ENCODE data around the gene SHC3. TPM values are rescaled to one million over a fixed set of nuclear protein-coding genes. Genes with fewer than 3 reads are reported as not detected.

The SHC3 gene
- total RNA-seq, 1 experiment from 2014 or later: 0.27 TPM

- Histone ChIP-seq H3K27me3 (ENCODE audit: insufficient read depth, low read length) (no peaks in the 10 kb centered on the region), H3K9ac (ENCODE audit: low read length) (no peak overlapping the region), H3K4me3 (replicated peaks in 1 of 2; ENCODE audit: low read depth in 1 of 2, low read length in 2 of 2) (no peak overlapping the region), H3K4me2 (ENCODE audit: low read length) (no peak overlapping the region), H3K36me3 (ENCODE audit: control insufficient read depth in 1 of 2, insufficient read depth in 2 of 2, low read length in 2 of 2) (no peaks in the 10 kb centered on the region), H3K27ac (ENCODE audit: low read depth, low read length) (no peak overlapping the region), H3K79me2 (ENCODE audit: insufficient read depth, low read length) (no peaks in the 10 kb centered on the region), H2AFZ (ENCODE audit: low read depth, low read length, poor library complexity, severe bottlenecking) (no peak overlapping the region), H3K9me2 (ENCODE audit: insufficient read depth) (no peaks in the 10 kb centered on the region), H4K20me1 (ENCODE audit: insufficient read depth) (no peaks in the 10 kb centered on the region), H3K9me3 (ENCODE audit: control insufficient read depth in 1 of 2, insufficient read depth in 1 of 2, low read depth in 1 of 2, low read length in 2 of 2) (no peaks in the 10 kb centered on the region), H3K4me1 (ENCODE audit: control insufficient read depth in 1 of 2, insufficient read depth in 2 of 2, low read length in 2 of 2) (peaks cover 1 to 13% of the 10 kb centered on the region in 2 experiments)
- ChIA-PET CTCF (no interaction called here), POLR2A (no interaction called here), RAD21 (ENCODE audit: low non-redundant PET in 1 of 2, low total read pairs in 2 of 2, uncharacterized antibody in 2 of 2, unreplicated experiment in 2 of 2) (no interaction called here)
- intact Hi-C loops (cut with micrococcal nuclease): no loop called here
- BruUV-seq (replicated peaks): no TSS peak
- ATAC-seq (no peak), DNase-seq (ENCODE audit: low read depth, low spot score) (no peak)
- TF ChIP-seq MAX (IDR thresholded peaks at IDR 0.05) (no peak), ELF1 (IDR thresholded peaks at IDR 0.05; ENCODE audit: borderline replicate concordance, low read depth) (no peak), RAD21 (IDR thresholded peaks at IDR 0.05; ENCODE audit: low read depth) (no peak), YY1 (IDR thresholded peaks at IDR 0.05; ENCODE audit: extremely low read depth, insufficient replicate concordance, low read depth, low read length) (no peak), EGR1 (IDR thresholded peaks at IDR 0.05; ENCODE audit: low read depth) (no peak), FOSL1 (IDR thresholded peaks at IDR 0.05; ENCODE audit: low read depth) (no peak), REST (IDR thresholded peaks at IDR 0.05; ENCODE audit: low read depth) (no peak), ZNF274 (IDR thresholded peaks at IDR 0.05; ENCODE audit: low read depth, low read length) (no peak), SP1 (IDR thresholded peaks at IDR 0.05; ENCODE audit: low read depth) (no peak), TCF7L2 (IDR thresholded peaks at IDR 0.05; ENCODE audit: borderline replicate concordance, extremely low read depth, insufficient read depth, insufficient read length) (no peak), CTCF (IDR thresholded peaks at IDR 0.05 in 2 of 3, conservative IDR thresholded peaks at IDR 0.05 in 1 of 3; ENCODE audit: borderline replicate concordance in 1 of 3, insufficient read depth in 1 of 3, low read depth in 2 of 3, low read length in 2 of 3) (no peak), ATF3 (IDR thresholded peaks at IDR 0.05) (no peak), CEBPB (IDR thresholded peaks at IDR 0.05; ENCODE audit: low read depth) (no peak)
Observed at GRCh38 chr9:89143266-89143665, 35.4 kb downstream of the SHC3 start.

Data from HCT116 (cell line).